Fibroblast of lung (primary cell): ENCODE data around the gene WDR59. TPM values are rescaled to one million over a fixed set of nuclear protein-coding genes. Genes with fewer than 3 reads are reported as not detected.
"Not testable (repeated sequence)": the region's sequence is repeated elsewhere in the genome, so short reads cannot be mapped to it uniquely, and the experiment has no call there.

Experiments used
- DNase-seq, 2 donors: peaks; one replicate each; pipeline versions ENCODE4 v3.0.0 to v3.0.0-alpha.2; 2010; ENCODE audit warnings: low read depth in 2 of 2
- H2AFZ ChIP-seq: 2 replicates; pipeline ENCODE4 v1.5.1; 2012; ENCODE audit warnings: low read length, control low read depth, inconsistent platforms
- H3K27ac ChIP-seq: 2 replicates; pipeline ENCODE4 v1.5.1; 2011; ENCODE audit warnings: low read length, control low read depth; ENCODE audit not compliant: insufficient read depth
- H3K27me3 ChIP-seq: 2 replicates; pipeline ENCODE4 v1.5.1; 2011; ENCODE audit warnings: mild to moderate bottlenecking, low read length; ENCODE audit not compliant: control insufficient read depth, insufficient read depth
- H3K36me3 ChIP-seq: 2 replicates; pipeline ENCODE4 v1.5.1; 2011; ENCODE audit warnings: low read length; ENCODE audit not compliant: control insufficient read depth, insufficient read depth
- H3K4me1 ChIP-seq: 2 replicates; pipeline ENCODE4 v1.5.1; 2011; ENCODE audit warnings: low read length; ENCODE audit not compliant: control insufficient read depth, insufficient read depth; ENCODE audit errors: extremely low read depth
- H3K4me2 ChIP-seq: 2 replicates; pipeline ENCODE4 v1.5.1; 2011; ENCODE audit warnings: low read length, control low read depth; ENCODE audit not compliant: insufficient read depth; ENCODE audit errors: extremely low read depth
- H3K4me3 ChIP-seq, 4 experiments: fragments of 200-600 bp in 1 of 4; sonication (generic) in 1 of 4; replicated peaks in 1 of 4; 2 replicates each; pipeline ENCODE4 v1.5.1; 2011 to 2016; ENCODE audit warnings: low read length in 4 of 4, low read depth in 3 of 4, mild to moderate bottlenecking in 3 of 4, control low read depth in 2 of 4, inconsistent platforms in 1 of 4, mixed read lengths in 1 of 4; ENCODE audit not compliant: insufficient read depth in 1 of 4; ENCODE audit errors: control extremely low read depth in 1 of 4
- H3K79me2 ChIP-seq: 2 replicates; pipeline ENCODE4 v1.5.1; 2012; ENCODE audit warnings: mild to moderate bottlenecking, low read length, inconsistent platforms; ENCODE audit not compliant: control insufficient read depth, insufficient read depth
- H3K9ac ChIP-seq: 2 replicates; pipeline ENCODE4 v1.5.1; 2011; ENCODE audit warnings: mild to moderate bottlenecking, low read length, control low read depth; ENCODE audit not compliant: insufficient read depth
- H3K9me3 ChIP-seq: 2 replicates; pipeline ENCODE4 v1.5.1; 2012; ENCODE audit warnings: low read depth, low read length; ENCODE audit not compliant: control insufficient read depth, insufficient read depth
- H4K20me1 ChIP-seq: 2 replicates; pipeline ENCODE4 v1.5.1; 2011; ENCODE audit warnings: low read length; ENCODE audit not compliant: control insufficient read depth, insufficient read depth; ENCODE audit errors: extremely low read depth
- EZH2 ChIP-seq: IDR thresholded peaks from 2 replicates; pipeline ENCODE4 v1.5.1; 2012; ENCODE audit warnings: low read length, control low read depth, mild to moderate bottlenecking; ENCODE audit errors: missing control alignments
- polyA plus RNA-seq, 2 donors: library from polyadenylated mRNA; depleted of rRNA in 1 of 2; stranded (reverse) in 1 of 2; unstranded in 1 of 2; fragments of >200 nt; gene quantifications; 2 replicates each; pipeline ENCODE4 v1.2.1, GENCODE V29; 2011 to 2012; ENCODE audit warnings: missing spikeins in 1 of 2
- total RNA-seq: library from RNA; depleted of rRNA; stranded (reverse); fragments of >200 nt; gene quantifications from 2 replicates; pipeline ENCODE4 v1.2.1, GENCODE V29; 2014
- TF ChIP-seq, protein P1 (sequence below), 2 donors: IDR thresholded peaks in 1 of 2; conservative IDR thresholded peaks in 1 of 2; 1 replicate in 1 of 2; 2 replicates in 1 of 2; pipeline ENCODE4 v1.5.1; 2011 to 2012; ENCODE audit warnings: low read length in 2 of 2, control low read depth in 1 of 2, inconsistent platforms in 1 of 2, low read depth in 1 of 2, mild to moderate bottlenecking in 1 of 2

Gene WDR59
- total and polyA plus RNA-seq, 2 donors (not counting 1 experiment from before 2014, with no cell fraction given): 16.0 to 30.2 TPM

- TF ChIP-seq, protein P1, sequence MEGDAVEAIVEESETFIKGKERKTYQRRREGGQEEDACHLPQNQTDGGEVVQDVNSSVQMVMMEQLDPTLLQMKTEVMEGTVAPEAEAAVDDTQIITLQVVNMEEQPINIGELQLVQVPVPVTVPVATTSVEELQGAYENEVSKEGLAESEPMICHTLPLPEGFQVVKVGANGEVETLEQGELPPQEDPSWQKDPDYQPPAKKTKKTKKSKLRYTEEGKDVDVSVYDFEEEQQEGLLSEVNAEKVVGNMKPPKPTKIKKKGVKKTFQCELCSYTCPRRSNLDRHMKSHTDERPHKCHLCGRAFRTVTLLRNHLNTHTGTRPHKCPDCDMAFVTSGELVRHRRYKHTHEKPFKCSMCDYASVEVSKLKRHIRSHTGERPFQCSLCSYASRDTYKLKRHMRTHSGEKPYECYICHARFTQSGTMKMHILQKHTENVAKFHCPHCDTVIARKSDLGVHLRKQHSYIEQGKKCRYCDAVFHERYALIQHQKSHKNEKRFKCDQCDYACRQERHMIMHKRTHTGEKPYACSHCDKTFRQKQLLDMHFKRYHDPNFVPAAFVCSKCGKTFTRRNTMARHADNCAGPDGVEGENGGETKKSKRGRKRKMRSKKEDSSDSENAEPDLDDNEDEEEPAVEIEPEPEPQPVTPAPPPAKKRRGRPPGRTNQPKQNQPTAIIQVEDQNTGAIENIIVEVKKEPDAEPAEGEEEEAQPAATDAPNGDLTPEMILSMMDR (conservative IDR thresholded peaks at IDR 0.05 in 1 of 2, IDR thresholded peaks at IDR 0.05 in 1 of 2; ENCODE audit: low read depth in 1 of 2, low read length in 2 of 2): no peak
- no peak for TF ChIP-seq EZH2
- Histone ChIP-seq H3K27me3 (no peaks in the 10 kb centered on the region), H3K9me3 (no peaks in the 10 kb centered on the region), H4K20me1 (no peaks in the 10 kb centered on the region), H3K36me3 (no peaks in the 10 kb centered on the region), H2AFZ (no peak overlapping the region), H3K4me2 (no peak overlapping the region), H3K9ac (no peak overlapping the region), H3K4me3 (no peak overlapping the region), H3K4me1 (no peaks in the 10 kb centered on the region), H3K79me2 (no peaks in the 10 kb centered on the region), H3K27ac (no peak overlapping the region)
- no peak for DNase-seq
These were observed 138.2 kb downstream of the WDR59 start for GRCh38 chr16:74846714-74847113.

DNA sequence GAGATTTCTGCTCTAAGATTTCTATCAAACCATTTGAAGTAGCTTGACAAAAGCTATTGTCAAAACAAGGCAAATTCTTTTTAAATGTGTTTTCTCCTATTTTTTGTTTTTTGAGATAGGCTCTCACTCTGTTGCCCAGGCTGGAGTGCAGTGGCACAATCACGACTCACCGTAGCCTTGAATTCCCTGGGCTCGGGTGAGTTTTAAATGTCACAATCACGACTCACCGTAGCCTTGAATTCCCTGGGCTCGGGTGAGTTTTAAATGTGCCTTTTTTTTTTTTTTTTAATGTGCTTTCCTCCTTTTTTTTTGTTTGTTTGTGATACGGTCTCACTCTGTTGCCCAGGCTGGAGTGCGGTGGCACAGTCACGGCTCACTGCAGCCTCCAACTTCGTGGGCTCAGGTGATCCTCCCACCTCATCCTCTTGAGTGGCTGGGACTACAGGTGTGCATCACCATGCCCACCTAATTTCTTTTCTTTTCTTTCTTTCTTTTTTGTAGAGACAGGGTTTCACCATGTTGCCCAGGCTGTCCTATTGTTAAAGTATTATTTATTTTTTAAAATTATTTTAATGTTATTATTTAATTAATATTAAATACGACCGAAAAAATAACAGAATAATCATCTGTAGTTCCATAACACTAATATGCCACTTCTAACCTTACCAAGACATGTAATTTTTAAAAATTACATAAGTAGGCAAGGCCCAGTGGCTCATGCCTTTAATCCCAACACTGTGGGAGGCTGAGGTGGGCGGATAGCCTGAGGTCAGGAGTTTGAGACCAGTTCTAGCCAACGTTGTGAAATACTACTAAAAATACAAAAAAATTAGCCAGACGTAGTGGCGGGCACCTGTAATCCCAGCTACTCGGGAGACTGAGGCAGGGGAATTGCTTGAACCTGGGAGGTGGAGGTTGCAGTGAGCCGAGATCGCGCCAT, 140.6 kb downstream of the WDR59 start:
- no peak overlapping the region for H3K4me2 ChIP-seq
- TF ChIP-seq, protein P1 (conservative IDR thresholded peaks at IDR 0.05 in 1 of 2, IDR thresholded peaks at IDR 0.05 in 1 of 2; ENCODE audit: low read depth in 1 of 2, low read length in 2 of 2): no peak
- no peak for TF ChIP-seq EZH2
- no peaks in the 10 kb centered on the region for H3K36me3 ChIP-seq
- no peak for DNase-seq
- no peak overlapping the region for H3K4me3 ChIP-seq
- H3K27me3 ChIP-seq: no peaks in the 10 kb centered on the region
- H3K79me2 ChIP-seq: no peaks in the 10 kb centered on the region
- no peak overlapping the region for H3K27ac ChIP-seq
- H4K20me1 ChIP-seq: no peaks in the 10 kb centered on the region
- H2AFZ ChIP-seq: no peak overlapping the region
- no peaks in the 10 kb centered on the region for H3K4me1 ChIP-seq
- H3K9me3 ChIP-seq: no peaks in the 10 kb centered on the region
- H3K9ac ChIP-seq: no peak overlapping the region

DNA sequence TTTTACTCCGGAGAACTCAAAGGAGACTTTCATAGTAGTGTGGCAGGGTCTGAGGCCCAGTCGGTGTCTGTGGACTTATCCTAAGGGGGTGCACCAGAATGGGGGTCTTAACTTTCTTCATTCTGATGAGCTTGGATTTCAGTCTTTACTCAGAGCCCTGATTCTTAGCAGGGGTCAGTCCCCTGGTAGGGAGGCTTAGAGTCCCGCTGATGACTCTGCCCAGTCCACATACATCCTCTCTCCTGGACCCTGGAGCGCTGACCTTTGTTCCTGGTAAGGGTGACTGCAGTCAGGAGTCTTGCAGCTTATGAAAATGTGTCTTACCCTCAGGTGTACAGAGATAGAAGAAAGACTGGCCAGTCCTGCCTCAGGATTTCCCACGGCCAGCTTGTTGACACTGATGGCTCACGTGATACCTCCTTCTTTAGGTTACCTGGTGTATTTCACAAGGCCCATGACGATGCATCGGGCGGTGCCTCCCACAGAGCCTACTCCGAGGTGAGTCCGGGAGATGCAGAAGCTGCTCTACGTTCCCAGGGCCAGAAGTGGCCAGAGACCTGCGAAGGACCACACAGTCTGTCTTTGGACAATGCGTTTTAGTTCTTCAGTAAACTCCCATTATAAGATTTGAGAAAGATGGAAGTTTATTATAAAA, 141.4 kb downstream of the WDR59 start:
- not testable (repeated sequence) for H4K20me1 ChIP-seq, DNase-seq, H3K79me2 ChIP-seq, H3K36me3 ChIP-seq, H2AFZ ChIP-seq, H3K27me3 ChIP-seq, H3K4me1 ChIP-seq, H3K4me3 ChIP-seq, H3K4me2 ChIP-seq, H3K9ac ChIP-seq, H3K27ac ChIP-seq, H3K9me3 ChIP-seq
